K562 (cell line): ENCODE results near the gene RELL2. TPM values are rescaled to one million over a fixed set of nuclear protein-coding genes. Genes with fewer than 3 reads are reported as not detected.

Experiments used
- ATAC-seq: fragments of 200-7000 bp; cut with Tn5 transposase; 3 replicates; pipeline ENCODE4 v1.9.1; 2020; ENCODE audit warnings: moderate library complexity
- BruUV-seq: library from RNA; stranded (reverse); fragments of 400-500 nt; replicated peaks from 2 replicates; lab custom pipeline; 2021; lab: Mats Ljungman, UMichigan
- CTCF ChIA-PET: fragments of 300-600 bp; formaldehyde crosslinking; extraction: SDS; loops from one replicate; lab custom pipeline; 2021; ENCODE audit warnings: low intra/inter-chr PET ratio; lab: Yijun Ruan, JAX
- POLR2A ChIA-PET: fragments of 300-600, 350-650 bp; sonication (Branson Sonifier 250); formaldehyde crosslinking; extraction: SDS; loops from one replicate; lab custom pipeline; 2021; ENCODE audit warnings: antibody characterized with exemption, inconsistent platforms; lab: Yijun Ruan, JAX
- DNase-seq, 4 experiments: peaks; one replicate each; pipeline versions ENCODE4 v3.0.0 to v3.0.0-alpha.2; 2011 to 2018; ENCODE audit warnings: low spot score in 3 of 4, mixed read lengths in 3 of 4; ENCODE audit errors: extremely low read depth in 1 of 4
- FAIRE-seq: peaks from 2 replicates; lab custom pipeline; 2011; peaks lifted over from hg19 to GRCh38; lab: Jason Lieb, UNC
- H2AFZ ChIP-seq: 2 replicates; pipeline ENCODE4 v1.6.0; 2011; ENCODE audit warnings: low read depth, low read length, control low read depth, inconsistent platforms
- H3K27ac ChIP-seq: fragments of 200-600 bp; 3 replicates; pipeline ENCODE4 v1.8.0; 2011; ENCODE audit warnings: low read depth, mild to moderate bottlenecking, control low read depth, inconsistent platforms, low read length, moderate library complexity, mixed read lengths; ENCODE audit errors: extremely low read depth
- H3K27me3 ChIP-seq, 2 experiments: fragments of 300-600 bp in 1 of 2; 2 replicates in 1 of 2; 3 replicates in 1 of 2; pipeline versions ENCODE4 v1.6.0 to v1.8.0; 2011; ENCODE audit warnings: inconsistent platforms in 2 of 2, low read length in 2 of 2, mild to moderate bottlenecking in 1 of 2, mixed read lengths in 1 of 2, moderate library complexity in 1 of 2; ENCODE audit not compliant: control insufficient read depth in 2 of 2, insufficient read depth in 2 of 2
- H3K36me3 ChIP-seq: fragments of 300-600 bp; 3 replicates; pipeline ENCODE4 v1.8.0; 2011; ENCODE audit warnings: mild to moderate bottlenecking, low read length, inconsistent platforms; ENCODE audit not compliant: control insufficient read depth, insufficient read depth
- H3K4me1 ChIP-seq, 2 experiments: fragments of 200-600 bp in 1 of 2; replicated peaks in 1 of 2; 2 replicates in 1 of 2; 3 replicates in 1 of 2; pipeline versions ENCODE4 v1.5.1 to v1.8.0; 2011; ENCODE audit warnings: inconsistent platforms in 2 of 2, low read length in 2 of 2, mild to moderate bottlenecking in 1 of 2, mixed read lengths in 1 of 2, moderate library complexity in 1 of 2; ENCODE audit not compliant: control insufficient read depth in 2 of 2, insufficient read depth in 2 of 2
- H3K4me2 ChIP-seq: 2 replicates; pipeline ENCODE4 v1.6.1; 2011; ENCODE audit warnings: low read length, control low read depth, inconsistent platforms, mixed read lengths; ENCODE audit not compliant: insufficient read depth
- H3K4me3 ChIP-seq: fragments of 200-600 bp; sonication (generic), shearing (Covaris generic); 2 replicates; pipeline ENCODE4 v1.5.1; 2016; ENCODE audit warnings: control low read depth, inconsistent platforms
- H3K79me2 ChIP-seq: fragments of 200-600 bp; 3 replicates; pipeline ENCODE4 v1.8.0; 2011; ENCODE audit warnings: low read length, inconsistent platforms; ENCODE audit not compliant: control insufficient read depth, insufficient read depth
- H3K9ac ChIP-seq, 2 experiments: 2 replicates each; pipeline versions ENCODE4 v1.6.0 to v1.6.1; 2011; ENCODE audit warnings: low read depth in 2 of 2, low read length in 2 of 2, control low read depth in 1 of 2, inconsistent platforms in 1 of 2, mild to moderate bottlenecking in 1 of 2, mixed read lengths in 1 of 2; ENCODE audit not compliant: insufficient read depth in 1 of 2
- H3K9me1 ChIP-seq: one replicate; pipeline ENCODE4 v1.6.0; 2011; ENCODE audit warnings: inconsistent platforms, mild to moderate bottlenecking, low read length, moderate library complexity; ENCODE audit not compliant: control insufficient read depth, insufficient read depth
- H3K9me3 ChIP-seq: replicated peaks from 2 replicates; pipeline ENCODE4 v1.5.1; 2011; ENCODE audit warnings: low read depth, low read length, inconsistent platforms; ENCODE audit not compliant: control insufficient read depth, insufficient read depth
- H4K20me1 ChIP-seq: replicated peaks from 2 replicates; pipeline ENCODE4 v1.6.1; 2011; ENCODE audit warnings: low read length, inconsistent platforms, mixed read lengths; ENCODE audit not compliant: control insufficient read depth, insufficient read depth
- E2F4 ChIP-seq: sonication (generic); formaldehyde crosslinking; IDR thresholded peaks from 2 replicates; pipeline ENCODE4 v1.8.0; 2022; ENCODE audit warnings: mild to moderate bottlenecking, low read depth, missing genetic modification reagents
- IFI16 ChIP-seq: fragments of 250-450 bp; sonication (Bioruptor Pico); IDR thresholded peaks from 2 replicates; pipeline ENCODE4 v2.1.2; 2022; ENCODE audit warnings: mild to moderate bottlenecking, inconsistent platforms
- MITF ChIP-seq: IDR thresholded peaks from 2 replicates; pipeline ENCODE4 v1.6.1; 2014; ENCODE audit warnings: antibody characterized with exemption
- MYC ChIP-seq, 2 experiments: fragments of 250-450 bp in 1 of 2; sonication (Bioruptor Pico) in 1 of 2; IDR thresholded peaks; 2 replicates each; pipeline versions ENCODE4 v1.5.1 to v1.6.1; 2012 to 2021; ENCODE audit warnings: low read depth in 2 of 2, borderline replicate concordance in 1 of 2, improper control_type of control experiment in 1 of 2, low read length in 1 of 2, mild to moderate bottlenecking in 1 of 2, moderate library complexity in 1 of 2
- PRDM10 ChIP-seq: fragments of 450-650 bp; IDR thresholded peaks from 2 replicates; pipeline ENCODE4 v1.6.1; 2018; ENCODE audit not compliant: partially characterized antibody
- SIRT6 ChIP-seq: IDR thresholded peaks from one replicate; pipeline ENCODE4 v1.6.1; 2012; ENCODE audit warnings: low read depth, mild to moderate bottlenecking, control low read depth, inconsistent platforms, low read length, moderate library complexity
- SMAD1 ChIP-seq: fragments of 150-350 bp; IDR thresholded peaks from 2 replicates; pipeline ENCODE4 v1.6.1; 2014; ENCODE audit warnings: low read length, low read depth; ENCODE audit not compliant: partially characterized antibody
- TEAD4 ChIP-seq, 2 experiments: sonication (generic) in 1 of 2; formaldehyde crosslinking in 1 of 2; IDR thresholded peaks; 2 replicates each; pipeline versions ENCODE4 v1.6.1 to v1.8.0; 2012 to 2022; ENCODE audit warnings: borderline replicate concordance in 1 of 2, inconsistent platforms in 1 of 2, low read length in 1 of 2, mild to moderate bottlenecking in 1 of 2, missing genetic modification reagents in 1 of 2
- ZNF165 ChIP-seq: fragments of 250-450 bp; sonication (Bioruptor Pico); IDR thresholded peaks from 2 replicates; pipeline ENCODE4 v1.4.0; 2020; ENCODE audit warnings: borderline replicate concordance
- ZNF592 ChIP-seq: fragments of 450-650 bp; IDR thresholded peaks from 2 replicates; pipeline ENCODE4 v1.6.1; 2017; ENCODE audit warnings: antibody characterized with exemption, mild to moderate bottlenecking
- WGBS: fragments of 100-300 bp; shearing (Covaris generic); methylation state at CpG from one replicate; pipeline ENCODE4 v1.1.6; 2016; ENCODE audit warnings: low coverage, mixed read lengths; ENCODE audit not compliant: insufficient coverage; ENCODE audit errors: missing lambda C conversion rate; 5-methylcytosine and 5-hydroxymethylcytosine counted together
- in situ Hi-C: fragments of 300-500 bp; cut with MboI; formaldehyde crosslinking; loops from 4 replicates; pipeline ENCODE4 v1.15.0; 2018; ENCODE audit warnings: inconsistent platforms, mixed read lengths
- intact Hi-C: fragments of 100-400 bp; cut with micrococcal nuclease; formaldehyde crosslinking; loops from 2 replicates; pipeline ENCODE4 v1.14.2; 2022
- polyA plus RNA-seq, 8 experiments: library from polyadenylated mRNA; depleted of rRNA in 4 of 8; stranded (reverse) in 5 of 8; unstranded in 3 of 8; fragments of >200 nt; fragmentation: Nextera tagmentation in 2 of 8; fragmentation: Illumina TruSeq in 1 of 8; extraction: Ambion mirVana in 2 of 8; extraction: Trizol in 1 of 8; gene quantifications; 2 replicates each; pipeline versions ENCODE4 v1.2.1 to v1.2.3, GENCODE V29; 2011 to 2014; ENCODE audit warnings: inconsistent platforms in 1 of 8, missing spikeins in 1 of 8
- total RNA-seq, 7 experiments: library from RNA; depleted of rRNA in 6 of 7; stranded (reverse); fragments of >200 nt in 6 of 7; fragmentation: Illumina TruSeq in 2 of 7; extraction: Trizol in 2 of 7; gene quantifications; 2 replicates each; pipeline versions ENCODE4 v1.2.1 to v1.2.3, GENCODE V29; 2011 to 2021; ENCODE audit warnings: low replicate concordance in 1 of 7

The RELL2 gene
- total and polyA plus RNA-seq, 9 of the 15 experiments (the other 6 are each of a cell fraction or from before 2014, with no cell fraction given): 0.06 to 36.0 (median 14.3) TPM

GRCh38 chr5:141647851-141648250 lies 11.1 kb downstream of the RELL2 start:
- no peak overlapping the region for H3K27ac ChIP-seq
- peaks cover 30% of the 10 kb centered on the region; the same call in 2 of the 3 replicates for H3K36me3 ChIP-seq
- no peak overlapping the region for H3K4me3 ChIP-seq
- in situ Hi-C loops (no loop called here), intact Hi-C loops (no loop called here)
- no peak overlapping the region for H2AFZ ChIP-seq
- WGBS: 50% methylated on average over 3 of the region's 3 CpGs
- DNase-seq (no peak), FAIRE-seq (no peak), ATAC-seq (no peak)
- no peaks in the 10 kb centered on the region for H3K9me3 ChIP-seq
- no peak overlapping the region for H3K4me2 ChIP-seq
- ChIA-PET CTCF (no interaction called here), POLR2A (interaction anchor here (1.7 kb wide), 1 partner anchor 11 kb away, joined by 12 read pairs; the partner anchor contains the start of genes HDAC3 and RELL2)
- H4K20me1 ChIP-seq: no peaks in the 10 kb centered on the region
- peak overlapping the region in 1 of 2 experiments; percentile 26; a peak in 1 of 4 replicates for H3K9ac ChIP-seq
- no TSS peak for BruUV-seq
- peaks cover 3% of the 10 kb centered on the region; the same call in 1 of the 3 replicates for H3K79me2 ChIP-seq
- H3K4me1 ChIP-seq: peaks cover 9 to 30% of the 10 kb centered on the region in 2 experiments
- no peaks in the 10 kb centered on the region for H3K27me3 ChIP-seq
- H3K9me1 ChIP-seq: peaks cover 4% of the 10 kb centered on the region
- TF ChIP-seq IFI16 (CRISPR knock-in tag) (no peak), TEAD4 (IDR thresholded peaks at IDR 0.05; ENCODE audit: low read length) (no peak), TEAD4 (CRISPR knock-in tag; IDR thresholded peaks at IDR 0.05; ENCODE audit: borderline replicate concordance) (no peak), ZNF165 (CRISPR knock-in tag) (no peak), SIRT6 (no peak), ZNF592 (no peak), SMAD1 (no peak), MITF (no peak), PRDM10 (no peak), MYC (IDR thresholded peaks at IDR 0.05; ENCODE audit: low read depth, low read length) (no peak), MYC (CRISPR knock-in tag; IDR thresholded peaks at IDR 0.05; ENCODE audit: borderline replicate concordance, low read depth) (no peak), E2F4 (CRISPR knock-in tag) (no peak)
